Hepatocyte (in vitro differentiated cells): Measurements from ENCODE around the gene TMEM8B. TPM values are rescaled to one million over a fixed set of nuclear protein-coding genes. Genes with fewer than 3 reads are reported as not detected.

ENCODE experiments used
- DNase-seq: peaks from one replicate; pipeline ENCODE4 v3.0.0-alpha.2; 2016; ENCODE audit warnings: low spot score
- H2AFZ ChIP-seq: fragments of 200-600 bp; sonication (generic); 2 replicates; pipeline ENCODE4 v1.6.0; 2016; ENCODE audit warnings: antibody characterized with exemption, mild to moderate bottlenecking
- H3K27ac ChIP-seq: fragments of 200-600 bp; sonication (generic); 2 replicates; pipeline ENCODE4 v1.5.1; 2016; ENCODE audit warnings: mild to moderate bottlenecking
- H3K27me3 ChIP-seq: fragments of 200-600 bp; sonication (generic); 2 replicates; pipeline ENCODE4 v1.6.1; 2016
- H3K36me3 ChIP-seq: fragments of 200-600 bp; sonication (generic); replicated peaks from 2 replicates; pipeline ENCODE4 v1.5.1; 2016; ENCODE audit warnings: low read depth; ENCODE audit not compliant: insufficient read depth
- H3K4me1 ChIP-seq: fragments of 200-600 bp; sonication (generic); 2 replicates; pipeline ENCODE4 v1.5.1; 2016; ENCODE audit warnings: mild to moderate bottlenecking, moderate library complexity; ENCODE audit not compliant: insufficient read depth
- H3K4me2 ChIP-seq: fragments of 200-600 bp; sonication (generic); 2 replicates; pipeline ENCODE4 v1.6.0; 2016
- H3K4me3 ChIP-seq: fragments of 200-600 bp; sonication (generic); 2 replicates; pipeline ENCODE4 v1.5.1; 2016; ENCODE audit warnings: mild to moderate bottlenecking
- H3K79me2 ChIP-seq: fragments of 200-600 bp; sonication (generic); 2 replicates; pipeline ENCODE4 v1.6.0; 2017; ENCODE audit warnings: mild to moderate bottlenecking
- H3K9me2 ChIP-seq: fragments of 200-600 bp; sonication (generic); replicated peaks from 2 replicates; pipeline ENCODE4 v1.6.0; 2017; ENCODE audit warnings: mild to moderate bottlenecking; ENCODE audit not compliant: insufficient read depth
- H3K9me3 ChIP-seq: fragments of 200-600 bp; sonication (generic); 2 replicates; pipeline ENCODE4 v1.5.1; 2016; ENCODE audit warnings: low read depth, mild to moderate bottlenecking
- H4K20me1 ChIP-seq: fragments of 200-600 bp; sonication (generic); 2 replicates; pipeline ENCODE4 v1.6.0; 2016; ENCODE audit warnings: mild to moderate bottlenecking; ENCODE audit not compliant: insufficient read depth, poor library complexity, severe bottlenecking
- CTCF ChIP-seq: fragments of 200-600 bp; sonication (generic); IDR thresholded peaks from 2 replicates; pipeline ENCODE4 v1.5.1; 2016; ENCODE audit warnings: antibody characterized with exemption, mild to moderate bottlenecking; ENCODE audit not compliant: poor library complexity
- EZH2 ChIP-seq: fragments of 200-600 bp; sonication (generic); IDR thresholded peaks from 2 replicates; pipeline ENCODE4 v1.6.1; 2016; ENCODE audit warnings: antibody characterized with exemption, mild to moderate bottlenecking, borderline replicate concordance
- EZH2phosphoT487 ChIP-seq: fragments of 200-600 bp; sonication (generic); IDR thresholded peaks from one replicate; pipeline ENCODE4 v1.6.1; 2018; ENCODE audit warnings: antibody characterized with exemption, mild to moderate bottlenecking, low read depth, moderate library complexity; ENCODE audit not compliant: unreplicated experiment, severe bottlenecking
- WGBS: methylation state at CpG from one replicate; pipeline ENCODE4 v1.1.6; 2016; ENCODE audit warnings: low lambda C conversion rate; ENCODE audit errors: missing lambda C conversion rate; 5-methylcytosine and 5-hydroxymethylcytosine counted together
- polyA plus RNA-seq: library from polyadenylated mRNA; unstranded; fragments of >200 nt; fragmentation: Nextera tagmentation; extraction: Ambion mirVana; gene quantifications from 2 replicates; pipeline ENCODE4 v1.2.1, GENCODE V29; 2016
- total RNA-seq: library from RNA; depleted of rRNA; stranded (reverse); fragments of >200 nt; gene quantifications from 2 replicates; pipeline ENCODE4 v1.2.3, GENCODE V29; 2014

Gene TMEM8B
- total and polyA plus RNA-seq, 2 experiments from 2014 or later, result 12.3 to 13.4 TPM

GRCh38 chr9:35847792-35848572, 19.0 kb downstream of the TMEM8B start:
- no peaks in the 10 kb centered on the region for H4K20me1 ChIP-seq
- no peaks in the 10 kb centered on the region for H3K79me2 ChIP-seq
- no peaks in the 10 kb centered on the region for H3K9me2 ChIP-seq
- H3K27me3 ChIP-seq, result no peaks in the 10 kb centered on the region
- H3K9me3 ChIP-seq, result no peaks in the 10 kb centered on the region
- 90% methylated on average over 4 of the region's 4 CpGs for WGBS
- no peak for DNase-seq
- no peak overlapping the region for H3K4me2 ChIP-seq
- H3K36me3 ChIP-seq, result no peaks in the 10 kb centered on the region
- no peak overlapping the region for H3K4me3 ChIP-seq
- TF ChIP-seq EZH2 (no peak), EZH2phosphoT487 (no peak), CTCF (no peak)
- peaks cover 24% of the 10 kb centered on the region for H3K4me1 ChIP-seq
- H3K27ac ChIP-seq, result no peak overlapping the region
- H2AFZ ChIP-seq, result no peak overlapping the region

GRCh38 chr9:35852267-35852815, 23.3 kb downstream of the TMEM8B start:
- Histone ChIP-seq H3K27ac (no peak overlapping the region), H3K36me3 (no peaks in the 10 kb centered on the region), H3K4me3 (no peak overlapping the region), H3K9me2 (no peaks in the 10 kb centered on the region), H3K4me2 (no peak overlapping the region), H3K79me2 (no peaks in the 10 kb centered on the region), H2AFZ (no peak overlapping the region), H3K4me1 (no peaks in the 10 kb centered on the region), H3K9me3 (no peaks in the 10 kb centered on the region), H4K20me1 (no peaks in the 10 kb centered on the region), H3K27me3 (no peaks in the 10 kb centered on the region)
- TF ChIP-seq EZH2 (no peak), CTCF (no peak), EZH2phosphoT487 (no peak)
- DNase-seq, result no peak
- WGBS, result 100% methylated on average over 2 of the region's 2 CpGs

- Histone ChIP-seq H3K27me3 (no peaks in the 10 kb centered on the region), H3K4me3 (no peak overlapping the region), H3K9me3 (no peaks in the 10 kb centered on the region), H2AFZ (no peak overlapping the region), H3K79me2 (no peaks in the 10 kb centered on the region), H3K4me1 (no peaks in the 10 kb centered on the region), H3K27ac (no peak overlapping the region), H3K36me3 (no peaks in the 10 kb centered on the region), H4K20me1 (no peaks in the 10 kb centered on the region), H3K4me2 (no peak overlapping the region), H3K9me2 (no peaks in the 10 kb centered on the region)
- WGBS, result 95% methylated on average over 25 of the region's 25 CpGs
- no peak for TF ChIP-seq CTCF
- no peak for TF ChIP-seq EZH2
- TF ChIP-seq EZH2phosphoT487, result no peak
- DNase-seq, result no peak
These were observed 24.1 kb downstream of the TMEM8B start for GRCh38 chr9:35852876-35853865.
